Fibroblast of gingiva (primary cell): Measurements from ENCODE around the gene CDC37L1.
"Not testable (repeated sequence)": the region's sequence is repeated elsewhere in the genome, so short reads cannot be mapped to it uniquely, and the experiment has no call there.

Experiments
- DNase-seq: peaks from one replicate; pipeline ENCODE4 v3.0.0-alpha.2; 2011; ENCODE audit warnings: low read depth

The CDC37L1 gene

DNA sequence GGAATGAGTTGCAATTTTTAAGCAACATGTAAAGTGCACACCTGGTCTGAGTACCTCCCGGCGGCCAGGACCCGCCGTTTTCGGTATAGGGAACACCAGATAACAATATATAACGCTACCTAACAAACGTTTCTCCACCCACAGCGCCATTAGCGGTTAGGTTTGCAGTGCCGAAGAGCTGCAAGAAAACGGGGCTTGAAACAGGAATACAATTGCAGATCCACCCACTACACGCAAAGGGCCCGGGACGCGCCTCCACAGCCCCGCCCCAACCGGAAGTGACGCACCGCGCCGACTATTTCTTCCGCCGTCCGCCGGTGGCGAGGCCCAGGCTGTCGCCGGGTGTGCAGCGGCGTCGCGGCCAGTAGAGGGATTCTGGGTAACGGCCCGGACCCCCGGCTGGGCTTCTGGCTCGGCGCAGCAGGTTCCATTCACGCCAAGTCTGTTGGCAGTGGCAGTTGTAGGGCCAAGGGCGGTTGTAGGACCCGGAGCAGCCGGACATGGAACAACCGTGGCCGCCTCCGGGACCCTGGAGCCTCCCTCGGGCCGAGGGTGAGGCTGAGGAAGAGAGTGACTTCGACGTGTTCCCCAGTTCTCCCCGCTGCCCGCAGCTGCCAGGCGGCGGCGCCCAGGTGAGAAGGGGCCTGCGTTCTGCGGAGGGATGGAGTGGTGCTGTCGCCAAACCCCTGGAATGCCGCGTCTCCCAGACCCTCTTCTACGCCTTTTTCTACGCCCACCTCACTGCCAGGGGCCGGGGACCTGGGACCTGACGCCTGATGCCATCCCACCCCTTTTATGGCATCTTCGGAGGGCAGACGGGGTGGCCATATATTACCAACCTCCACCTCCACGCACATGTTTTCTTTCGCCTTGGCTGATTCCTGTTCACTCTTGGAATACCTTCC, at the start of gene CDC37L1:
Gene CDC37L1, plus strand, starts transcription at position 302 of the 905 bp plus-strand sequence. Its CDS starts 199 bp downstream, at position 501.
- peak; percentile 96 for DNase-seq

DNA sequence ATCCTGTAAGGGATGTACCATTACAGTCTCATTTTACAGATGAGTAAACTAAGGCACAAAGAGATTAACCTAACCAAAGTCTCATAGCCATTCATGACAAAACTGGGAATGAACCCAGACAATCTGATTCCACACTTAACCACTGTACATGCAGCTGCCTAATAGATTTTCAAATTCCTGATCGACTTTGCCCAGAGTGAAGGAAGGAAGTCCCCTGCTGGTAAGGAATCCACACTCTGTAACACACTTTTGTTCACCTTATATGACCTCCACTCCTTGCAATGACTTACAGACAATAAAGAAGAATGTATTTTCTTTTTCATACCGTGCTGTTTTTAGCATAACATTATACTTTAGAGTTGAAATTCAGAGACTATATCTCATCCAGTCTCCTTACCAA, 48.5 kb upstream of the CDC37L1 start:
- no peak for DNase-seq

DNA sequence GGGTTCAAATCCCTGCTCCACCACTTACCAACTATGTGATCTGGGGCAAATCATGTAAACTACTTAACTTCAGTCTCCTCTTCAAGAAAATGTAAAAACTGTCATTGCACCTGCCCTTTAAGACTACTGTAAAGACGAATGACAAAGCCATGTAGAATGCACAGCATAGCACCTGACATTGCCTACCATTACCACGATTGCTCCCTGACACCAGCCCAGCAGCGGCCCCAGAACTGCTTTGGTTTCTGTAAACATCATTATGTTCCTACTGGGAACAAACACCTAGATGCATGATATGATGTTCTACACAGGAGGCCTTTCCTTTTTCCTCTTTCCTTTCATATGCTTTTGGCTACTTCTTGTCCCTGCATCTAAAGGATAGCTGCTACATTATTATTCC, 40.4 kb upstream of the CDC37L1 start:
- DNase-seq = no peak

DNA sequence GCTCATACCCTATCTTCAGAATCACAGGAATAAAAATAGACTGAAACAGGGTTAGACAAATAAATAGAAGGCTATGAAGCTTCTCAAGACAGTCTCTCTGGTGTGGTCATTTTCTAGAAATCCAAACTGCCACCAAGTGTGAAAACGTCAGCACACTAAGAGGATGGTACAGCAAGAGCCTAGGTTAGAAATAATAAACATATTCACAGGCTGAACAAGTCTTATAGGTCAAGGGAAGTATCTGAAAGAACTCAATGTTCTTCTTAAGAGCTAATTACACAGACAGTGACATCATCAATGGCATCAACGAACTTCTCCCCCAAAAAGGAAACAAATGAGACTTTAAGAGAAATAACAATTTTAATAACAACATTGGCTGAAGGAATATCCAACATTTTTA, 39.9 kb upstream of the CDC37L1 start:
- no peak for DNase-seq

DNA sequence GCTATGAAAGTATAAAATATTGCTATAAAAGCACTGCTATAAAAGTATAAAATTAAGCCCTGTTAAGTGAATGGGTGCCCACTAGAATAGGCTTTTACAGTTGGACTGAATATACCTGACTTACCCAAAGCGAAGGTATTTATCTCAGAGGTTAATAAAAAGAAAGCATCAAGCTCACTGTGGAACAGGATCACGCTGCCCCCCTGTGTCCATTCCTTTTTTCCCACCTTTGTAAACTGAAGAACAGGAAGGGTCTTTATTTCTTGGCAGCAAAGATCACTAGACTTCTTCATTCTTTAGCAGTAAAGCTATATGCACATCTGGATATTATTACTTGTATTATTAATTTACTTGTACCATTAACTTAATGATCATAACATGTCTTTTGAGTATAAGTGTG, 39.3 kb upstream of the CDC37L1 start:
- DNase-seq = no peak

DNA sequence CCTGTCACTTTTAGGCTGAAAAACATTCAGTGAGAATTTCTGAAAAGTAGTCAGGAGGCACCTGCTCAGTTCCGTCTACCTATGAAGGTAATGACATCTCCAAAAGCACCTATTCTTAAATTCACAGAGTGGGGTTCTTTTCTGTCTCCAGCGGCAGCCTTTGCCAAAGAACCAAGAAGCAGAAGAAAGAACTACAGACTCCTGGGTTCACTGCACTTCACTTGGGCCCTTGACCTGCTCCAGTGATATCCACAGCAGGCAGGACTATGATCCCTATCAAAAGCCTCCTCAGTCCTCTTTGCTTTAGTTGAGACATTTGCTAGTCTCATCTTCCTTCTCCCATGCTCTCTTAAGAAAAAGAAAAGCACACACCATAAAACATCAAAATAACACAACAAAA, 37.0 kb upstream of the CDC37L1 start:
- no peak for DNase-seq

DNA sequence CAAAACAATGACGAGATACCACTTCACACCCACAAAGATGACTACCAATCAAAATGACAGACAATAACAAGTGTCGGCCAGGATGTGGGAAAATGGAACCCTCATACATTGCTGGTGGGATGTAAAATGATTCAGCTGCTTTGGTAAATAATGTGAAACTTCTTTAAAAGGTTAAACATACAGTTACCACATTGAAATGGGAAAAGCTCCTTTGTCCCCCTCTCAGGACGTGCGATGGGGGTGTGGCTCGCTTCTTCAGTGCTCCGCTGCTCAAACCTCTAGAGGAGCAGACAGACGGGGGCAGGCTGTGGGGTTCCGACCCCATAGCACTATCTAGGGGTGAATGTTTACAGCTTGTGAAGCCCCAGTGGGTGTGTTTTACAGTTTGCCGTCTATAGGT, 25.3 kb upstream of the CDC37L1 start:
- DNase-seq = no peak

DNA sequence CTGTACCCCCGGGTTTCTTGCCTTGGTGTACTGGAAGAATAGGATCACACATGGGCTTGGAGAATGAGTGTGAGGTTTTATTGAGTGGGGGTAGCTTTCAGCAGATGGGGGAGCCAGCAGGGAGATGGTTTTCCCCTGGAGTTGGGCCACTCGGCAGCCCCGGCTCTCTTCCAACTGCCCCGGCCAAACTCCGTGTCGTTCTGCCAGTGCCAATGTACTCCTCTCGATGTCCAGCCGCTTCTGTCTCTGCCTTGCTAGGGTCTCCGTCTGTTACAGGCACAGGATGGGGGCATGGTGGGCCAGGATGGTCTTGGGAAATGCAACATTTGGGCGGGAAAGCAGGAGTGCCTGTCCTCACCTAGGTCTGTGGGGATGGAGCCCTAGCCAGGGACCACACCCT, 24.8 kb upstream of the CDC37L1 start:
- no peak for DNase-seq

DNA sequence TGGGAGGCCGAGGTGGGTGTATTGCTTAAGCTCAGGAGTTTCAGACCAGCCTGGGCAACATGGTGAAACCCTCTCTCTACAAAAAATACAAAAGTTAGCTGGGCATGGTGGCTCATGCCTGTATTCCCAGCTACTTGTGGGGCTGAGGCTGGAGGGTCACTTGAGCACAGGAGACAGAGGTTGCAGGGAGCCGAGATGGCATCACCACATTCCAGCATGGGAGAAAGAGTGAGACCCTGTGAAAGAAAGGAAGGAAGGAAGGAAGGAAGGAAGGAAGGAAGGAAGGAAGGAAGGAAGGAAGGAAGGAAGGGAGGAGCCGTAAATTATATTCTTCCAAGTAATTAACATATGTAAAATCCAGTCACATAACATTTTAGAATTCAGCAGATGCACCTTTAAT, 23.2 kb upstream of the CDC37L1 start:
- DNase-seq = not testable (repeated sequence)

DNA sequence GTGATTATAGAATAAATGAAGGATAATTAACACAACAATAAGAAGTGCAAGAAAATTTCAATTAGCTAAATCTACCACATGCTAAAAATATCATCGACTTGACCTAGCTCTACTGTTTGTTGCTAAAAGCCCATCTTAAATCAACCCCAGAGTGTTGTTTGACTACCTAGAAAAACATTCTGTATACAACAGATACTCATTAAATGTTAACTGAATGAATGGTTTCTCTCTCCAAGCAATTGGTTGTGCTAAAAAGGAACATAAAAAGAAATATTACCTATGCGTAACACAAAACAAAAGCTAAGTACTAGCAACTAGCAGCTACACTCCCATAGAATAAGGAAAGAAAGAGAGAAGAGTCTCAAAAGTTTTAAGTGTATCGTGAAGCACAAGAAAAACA, 22.7 kb upstream of the CDC37L1 start:
- no peak for DNase-seq

DNA sequence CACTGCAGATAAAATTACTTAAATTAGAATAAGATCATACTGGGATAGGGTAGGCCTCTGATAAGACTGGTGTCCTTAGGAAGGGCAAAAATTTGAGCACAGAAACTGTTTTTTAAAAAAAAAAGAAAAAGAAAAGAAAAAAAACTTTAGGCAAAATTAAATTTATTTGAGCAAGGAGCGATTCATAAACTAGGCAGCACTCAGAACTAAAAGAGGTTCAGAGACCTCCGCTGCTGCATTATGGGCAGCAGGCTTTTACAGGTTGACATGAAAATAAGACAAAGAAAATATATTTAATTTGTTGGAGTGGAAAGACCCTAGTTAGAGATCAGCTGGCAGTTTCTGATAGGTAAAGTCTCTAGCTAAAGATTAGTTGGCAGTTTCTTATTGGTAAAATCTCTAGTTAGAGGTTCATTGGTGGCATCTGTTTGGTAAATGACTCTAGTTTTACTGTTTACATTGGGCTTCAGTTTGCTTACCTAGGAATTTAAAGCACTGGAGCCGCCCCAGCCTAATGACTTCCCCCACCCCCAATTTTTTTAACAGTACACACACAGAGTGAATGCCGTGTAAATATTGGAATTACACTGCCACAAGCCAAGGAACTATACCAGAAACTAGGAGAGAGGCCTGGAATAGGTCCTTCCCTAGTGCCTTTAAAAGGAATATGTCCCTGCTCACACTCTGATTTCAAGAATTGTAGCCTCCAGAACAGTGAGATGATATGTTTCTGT, 21.8 kb upstream of the CDC37L1 start:
- DNase-seq = no peak

DNA sequence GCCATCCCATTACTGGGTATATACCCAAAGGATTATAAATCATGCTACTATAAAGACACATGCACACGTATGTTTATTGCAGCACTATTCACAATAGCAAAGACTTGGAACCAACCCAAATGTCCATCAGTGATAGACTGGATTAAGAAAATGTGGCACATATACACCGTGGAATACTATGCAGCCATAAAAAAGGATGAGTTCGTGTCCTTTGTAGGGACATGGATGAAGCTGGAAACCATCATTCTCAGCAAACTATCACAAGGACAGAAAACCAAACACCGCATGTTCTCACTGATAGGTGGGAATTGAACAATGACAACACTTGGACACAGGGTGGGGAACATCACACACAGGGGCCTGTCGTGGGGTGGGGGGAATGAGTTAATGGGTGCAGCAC, 18.7 kb upstream of the CDC37L1 start:
- DNase-seq = not testable (repeated sequence)

DNA sequence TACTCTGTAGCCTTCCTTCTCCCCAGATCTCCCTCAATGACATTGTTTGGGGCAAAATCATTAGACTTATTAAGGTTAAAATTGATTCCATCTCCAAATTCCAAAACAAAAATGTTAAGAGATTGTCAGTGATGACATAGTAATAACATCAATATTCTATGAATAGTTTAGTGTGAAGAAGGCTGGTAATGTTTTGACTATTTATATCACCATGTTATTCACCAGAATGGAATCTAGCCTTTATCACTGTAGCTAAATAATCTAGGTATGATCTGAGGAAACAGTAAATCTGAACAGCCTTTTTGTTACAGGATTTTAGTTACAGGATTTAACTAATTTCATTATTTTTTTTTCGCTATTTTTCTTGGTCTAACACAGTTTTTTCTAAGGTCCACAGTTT, 18.2 kb upstream of the CDC37L1 start:
- DNase-seq = no peak

DNA sequence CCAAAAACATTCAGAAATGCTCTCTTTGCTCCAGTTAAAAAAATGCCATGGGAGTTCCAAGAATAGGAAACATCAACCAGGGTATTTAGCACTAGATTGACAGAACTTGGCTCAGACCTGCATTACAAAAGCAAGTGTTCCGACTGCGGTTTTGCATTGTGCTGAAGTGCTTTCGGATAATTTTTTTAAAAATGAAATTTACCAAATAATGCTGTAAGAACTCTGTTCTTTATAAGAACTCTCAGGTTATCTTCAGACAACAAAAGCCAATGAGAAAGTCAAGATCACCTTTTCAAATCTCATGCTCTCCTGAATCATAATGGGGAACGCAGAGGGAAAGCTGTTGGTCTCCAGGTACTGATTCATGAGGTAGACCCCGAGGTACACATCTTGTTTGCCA, 17.8 kb upstream of the CDC37L1 start:
- peak; percentile 37 for DNase-seq

DNA sequence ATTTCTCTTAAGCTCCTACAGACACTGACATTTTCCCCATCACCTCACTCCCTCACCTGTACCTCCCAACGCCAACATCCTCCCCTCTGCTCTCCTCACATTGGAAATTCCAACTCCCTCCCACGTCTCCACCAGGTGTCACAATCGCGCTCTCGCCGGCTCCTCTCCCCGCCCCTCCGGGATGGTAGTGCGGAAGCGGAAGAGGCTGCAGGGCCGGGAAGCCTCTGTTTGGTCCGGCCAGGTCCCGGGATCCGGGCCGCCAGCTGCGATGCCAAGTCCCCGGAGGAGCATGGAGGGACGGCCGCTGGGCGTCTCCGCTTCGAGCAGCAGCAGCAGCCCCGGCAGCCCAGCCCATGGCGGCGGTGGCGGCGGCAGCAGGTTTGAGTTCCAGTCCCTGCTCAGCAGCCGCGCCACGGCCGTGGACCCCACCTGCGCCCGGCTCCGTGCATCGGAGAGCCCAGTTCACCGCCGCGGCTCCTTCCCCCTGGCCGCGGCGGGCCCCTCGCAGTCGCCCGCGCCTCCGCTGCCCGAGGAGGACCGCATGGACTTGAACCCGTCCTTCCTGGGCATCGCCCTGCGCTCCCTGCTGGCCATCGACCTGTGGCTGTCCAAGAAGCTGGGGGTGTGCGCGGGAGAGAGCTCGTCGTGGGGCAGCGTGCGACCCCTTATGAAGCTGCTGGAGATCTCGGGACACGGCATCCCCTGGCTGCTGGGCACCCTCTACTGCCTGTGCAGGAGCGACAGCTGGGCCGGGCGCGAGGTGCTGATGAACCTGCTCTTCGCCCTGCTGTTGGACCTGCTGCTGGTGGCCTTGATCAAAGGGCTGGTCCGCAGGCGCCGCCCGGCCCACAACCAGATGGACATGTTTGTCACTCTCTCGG, 17.0 kb upstream of the CDC37L1 start, which contains the start of gene PLPP6:
Gene PLPP6, plus strand, starts transcription at position 187 of the 881 bp plus-strand sequence. Its CDS starts 82 bp downstream, at position 269.
- DNase-seq = peak; percentile 76

DNA sequence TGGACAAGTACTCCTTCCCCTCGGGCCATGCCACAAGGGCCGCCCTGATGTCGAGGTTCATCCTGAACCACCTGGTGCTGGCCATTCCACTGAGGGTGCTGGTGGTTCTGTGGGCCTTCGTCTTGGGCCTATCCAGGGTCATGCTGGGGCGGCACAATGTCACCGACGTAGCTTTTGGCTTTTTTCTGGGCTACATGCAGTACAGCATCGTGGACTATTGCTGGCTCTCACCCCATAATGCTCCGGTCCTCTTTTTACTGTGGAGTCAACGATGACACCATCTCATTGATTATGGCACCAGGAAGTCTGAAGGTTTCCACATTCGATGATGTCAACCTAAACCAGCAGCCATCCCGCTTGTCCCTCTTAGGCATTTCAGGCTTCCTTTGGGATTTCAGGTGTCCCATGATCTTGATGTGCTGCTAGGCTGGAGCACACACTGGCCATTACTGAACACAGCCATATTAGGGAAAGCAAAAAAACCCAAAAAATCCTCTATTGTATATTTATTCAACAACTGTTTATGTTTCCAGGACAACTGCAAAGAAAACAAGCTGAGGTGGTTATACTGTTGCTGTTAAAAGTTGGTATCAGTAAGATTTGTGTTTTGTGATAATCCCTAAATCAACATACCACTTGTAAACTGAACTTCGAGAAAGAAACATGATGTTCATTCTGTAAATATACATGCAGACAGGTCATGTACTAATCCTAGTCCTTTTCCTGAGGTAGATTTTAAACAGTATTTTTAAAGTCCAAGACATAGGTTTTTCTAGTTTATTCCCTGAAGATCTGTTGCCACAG, 16.2 kb upstream of the CDC37L1 start:
- no peak for DNase-seq

DNA sequence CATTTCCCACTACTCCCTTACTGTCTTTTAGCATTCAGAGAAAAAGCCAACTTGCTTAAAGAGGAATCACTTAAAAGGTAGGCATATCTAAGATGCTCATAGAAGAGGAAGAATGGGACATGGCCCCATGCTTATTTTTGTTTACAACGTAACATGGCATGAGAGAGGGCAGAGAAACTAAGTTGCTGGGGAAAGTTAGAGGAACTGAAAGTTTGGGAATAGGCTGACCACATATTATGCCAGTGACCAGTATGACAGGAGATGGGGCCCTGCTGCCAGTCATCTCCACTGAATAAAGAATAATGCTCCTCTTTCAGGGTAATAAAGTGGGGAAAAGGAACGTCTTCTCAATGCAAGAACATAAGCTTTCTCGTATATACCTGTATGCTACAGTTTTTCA, 15.4 kb upstream of the CDC37L1 start:
- DNase-seq = no peak

DNA sequence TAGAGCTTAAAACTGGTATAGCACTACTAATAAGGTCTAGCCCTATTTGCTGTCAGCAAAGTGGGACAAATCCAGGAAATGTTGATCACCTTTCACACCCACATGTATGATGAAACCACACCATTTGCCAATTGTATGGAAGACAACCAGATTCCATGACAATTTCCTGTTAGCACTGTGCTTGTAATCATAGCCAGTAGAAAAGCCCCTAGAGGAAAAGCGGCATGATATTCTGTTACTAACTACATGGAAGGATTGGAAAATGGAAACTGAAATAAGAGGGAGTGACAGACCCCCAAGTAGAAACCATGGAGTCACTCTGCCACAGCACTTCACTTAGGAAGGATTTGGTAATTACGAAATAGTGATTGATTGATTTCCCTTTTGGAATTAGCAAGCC, 14.0 kb upstream of the CDC37L1 start:
- DNase-seq = peak; percentile 45

DNA sequence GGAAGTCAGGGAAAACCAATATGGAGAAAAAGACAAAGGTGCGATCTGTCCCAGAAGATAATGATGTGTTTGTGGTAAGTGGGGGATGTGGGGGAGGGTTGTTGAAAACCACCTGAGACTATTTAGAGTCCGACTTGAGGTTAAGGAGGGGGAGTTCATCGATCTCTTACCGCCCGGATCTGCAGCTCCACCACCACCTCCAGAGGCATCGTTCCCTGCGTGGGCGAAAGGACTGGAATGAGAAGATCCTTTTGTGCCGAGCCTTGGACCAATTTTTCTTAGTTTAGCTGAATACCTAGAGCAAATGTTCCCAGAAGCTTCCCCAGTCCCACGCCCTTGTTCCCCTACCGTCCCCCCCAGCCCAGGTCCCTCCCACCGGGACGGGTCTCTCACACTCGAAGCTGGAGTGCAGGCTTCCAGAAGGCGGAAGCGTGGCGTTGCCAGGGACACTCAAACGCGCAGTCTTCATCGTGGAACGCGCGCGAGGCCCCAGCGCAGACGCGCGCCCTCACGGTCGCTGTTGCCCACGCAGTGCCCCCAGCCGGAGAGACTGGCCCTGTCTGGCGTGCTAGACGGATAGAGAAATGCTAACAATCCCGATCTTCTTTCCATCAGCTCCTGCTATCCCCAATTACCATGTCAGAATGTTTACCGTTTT, 13.2 kb upstream of the CDC37L1 start, which contains the start of gene SPATA6L:
Gene SPATA6L, minus strand, starts transcription at position 439 of the 658 bp plus-strand sequence. Its CDS starts 230 bp downstream, at position 209.
- peak; percentile 35 for DNase-seq

DNA sequence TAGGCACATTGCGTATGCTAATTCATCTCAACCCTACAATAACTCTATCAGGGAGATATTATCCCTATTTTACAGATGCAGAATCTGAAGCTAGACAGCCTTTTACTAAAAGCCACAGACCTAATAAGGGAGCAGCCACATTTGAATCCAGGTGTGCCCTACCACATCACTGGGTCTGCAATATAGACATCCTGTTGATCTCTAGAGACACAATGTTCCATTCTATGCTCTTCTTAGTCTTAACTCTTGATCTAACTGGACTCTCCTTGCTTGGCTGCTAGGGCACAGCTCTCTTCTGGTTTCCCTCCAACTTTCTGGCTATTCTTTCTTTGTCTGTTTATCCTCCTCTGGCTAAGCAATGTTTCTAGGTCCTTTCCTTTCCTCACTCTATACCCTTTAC, 11.7 kb upstream of the CDC37L1 start:
- DNase-seq = no peak

DNA sequence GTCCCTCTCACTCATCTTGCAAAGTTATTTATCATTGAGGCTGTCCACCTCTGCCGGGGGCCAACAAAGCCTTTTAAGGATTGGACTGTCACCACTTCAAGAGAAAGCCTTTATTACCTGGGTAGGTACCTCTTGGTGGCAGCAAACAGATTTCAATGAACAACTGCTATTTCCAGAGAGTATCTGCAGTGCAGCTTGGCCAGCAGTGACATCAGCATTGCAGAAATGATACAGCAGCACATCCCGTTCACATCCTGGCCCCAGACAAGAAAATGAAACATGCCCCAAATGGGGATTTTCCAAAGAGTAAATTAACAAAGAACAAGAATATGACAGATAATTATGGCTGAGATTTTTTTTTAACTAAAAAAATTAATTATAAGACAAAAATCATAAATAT, 10.8 kb upstream of the CDC37L1 start:
- DNase-seq = no peak
